ENCODE measurements around the gene UGT1A10. TPM values are rescaled to one million over a fixed set of nuclear protein-coding genes. Genes with fewer than 3 reads are reported as not detected.
"Not testable (repeated sequence)": the region's sequence is repeated elsewhere in the genome, so short reads cannot be mapped to it uniquely, and the experiment has no call there.

UGT1A10 gene
- total and polyA plus RNA-seq, 12 donors: not detected

GRCh38 chr2:233604826-233605225 is 31.4 kb upstream of the UGT1A10 start:
- H3K36me3 ChIP-seq: no peaks in the 10 kb centered on the region
- TF ChIP-seq CTCF (IDR thresholded peaks at IDR 0.05): no peak
- peaks cover 0 to 21% (median 12%) of the 10 kb centered on the region in 7 donors for H3K27me3 ChIP-seq
- intact Hi-C loops (cut with DNase I): no loop called here
- peaks cover 0 to 4% (median 0%) of the 10 kb centered on the region in 11 donors for H3K9me3 ChIP-seq
- ATAC-seq (no peak), DNase-seq (no peak)
- no peak overlapping the region for H3K4me3 ChIP-seq
- no peak overlapping the region for H3K27ac ChIP-seq
- WGBS, 2 donors: 83 to 87% methylated on average over 3 of the region's 3 CpGs
- H3K4me1 ChIP-seq: no peaks in the 10 kb centered on the region

- ATAC-seq: no peak
- H3K36me3 ChIP-seq: no peaks in the 10 kb centered on the region
- intact Hi-C loops (cut with DNase I): no loop called here
Measured at GRCh38 chr2:233605680-233606079, 30.6 kb upstream of the UGT1A10 start.

GRCh38 chr2:233611284-233611683 is 25.0 kb upstream of the UGT1A10 start:
- H3K9me3 ChIP-seq: peaks cover 0 to 56% (median 7%) of the 10 kb centered on the region in 11 donors
- 71 to 76% methylated on average over 4 of the region's 4 CpGs for WGBS, 2 donors
- no peak for TF ChIP-seq CTCF (IDR thresholded peaks at IDR 0.05)

More at GRCh38 chr2:233605680-233606079, 30.6 kb upstream of the UGT1A10 start:
- H3K27ac ChIP-seq: no peak overlapping the region
- H3K9me3 ChIP-seq: peaks cover 0 to 12% (median 0%) of the 10 kb centered on the region in 11 donors
- H3K27me3 ChIP-seq: peaks cover 0 to 17% (median 8%) of the 10 kb centered on the region in 7 donors
- WGBS, 2 donors: 81 to 83% methylated on average over 1 of the region's 1 CpG
- no peak for DNase-seq
- TF ChIP-seq CTCF (IDR thresholded peaks at IDR 0.05): no peak
- no peak overlapping the region for H3K4me3 ChIP-seq
- H3K4me1 ChIP-seq: no peaks in the 10 kb centered on the region

GRCh38 chr2:233617476-233617875 is 18.8 kb upstream of the UGT1A10 start, which contains the start of gene UGT1A8:
UGT1A8 (plus strand) TSS chr2:233617633; CDS start chr2:233617708, 75 bp downstream.
- H3K27me3 ChIP-seq; H3K36me3 ChIP-seq; H3K4me1 ChIP-seq; intact Hi-C loops (cut with DNase I); H3K27ac ChIP-seq; DNase-seq; ATAC-seq; H3K4me3 ChIP-seq: not testable (repeated sequence)
- 77 to 84% methylated on average over 5 of the region's 5 CpGs for WGBS, 2 donors
- peaks cover 0 to 26% (median 2%) of the 10 kb centered on the region in 11 donors for H3K9me3 ChIP-seq

More at GRCh38 chr2:233611284-233611683, 25.0 kb upstream of the UGT1A10 start:
- Histone ChIP-seq H3K27ac (no peak overlapping the region), H3K36me3 (no peaks in the 10 kb centered on the region), H3K4me1 (no peaks in the 10 kb centered on the region), H3K4me3 (no peak overlapping the region), H3K27me3 (peaks cover 0 to 3% (median 0%) of the 10 kb centered on the region in 7 donors)
- DNase-seq (no peak), ATAC-seq (no peak)
- intact Hi-C loops (cut with DNase I): no loop called here

GRCh38 chr2:233620204-233620603 is 16.0 kb upstream of the UGT1A10 start:
- Histone ChIP-seq H3K27ac (no peak overlapping the region), H3K27me3 (peaks cover 0 to 16% (median 0%) of the 10 kb centered on the region in 7 donors), H3K9me3 (peaks cover 0 to 3% (median 0%) of the 10 kb centered on the region in 11 donors), H3K4me3 (no peak overlapping the region), H3K36me3 (no peaks in the 10 kb centered on the region), H3K4me1 (no peaks in the 10 kb centered on the region)
- DNase-seq (no peak), ATAC-seq (no peak)
- 79 to 80% methylated on average over 4 of the region's 4 CpGs for WGBS, 2 donors
- TF ChIP-seq CTCF (IDR thresholded peaks at IDR 0.05): no peak
- intact Hi-C loops (cut with DNase I): no loop called here

DNA sequence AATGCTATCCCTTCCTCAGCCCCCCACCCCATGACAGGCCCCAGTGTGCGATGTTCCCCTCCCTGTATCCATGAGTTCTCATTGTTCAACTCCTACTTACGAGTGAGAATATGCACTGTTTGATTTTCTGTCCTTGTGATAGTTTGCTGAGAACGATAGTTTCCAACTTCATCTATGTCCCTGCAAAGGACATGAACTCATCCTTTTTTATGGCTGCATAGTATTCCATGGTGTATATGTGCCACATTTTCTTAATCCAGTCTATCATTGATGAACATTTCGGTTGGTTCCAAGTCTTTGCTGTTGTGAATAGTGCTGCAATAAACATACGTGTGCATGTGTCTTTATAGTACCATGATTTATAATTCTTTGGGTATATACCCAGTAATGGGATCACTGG is 14.4 kb upstream of the UGT1A10 start:
- DNase-seq; H3K36me3 ChIP-seq; intact Hi-C loops (cut with DNase I); ATAC-seq; H3K4me3 ChIP-seq; H3K9me3 ChIP-seq; H3K27ac ChIP-seq; H3K4me1 ChIP-seq: not testable (repeated sequence)
- H3K27me3 ChIP-seq: peaks cover 0 to 16% (median 0%) of the 10 kb centered on the region in 7 donors
- WGBS, 2 donors: 84 to 89% methylated on average over 5 of the region's 5 CpGs
